ENCODE results near the gene ADD1.

The ADD1 gene

DNA sequence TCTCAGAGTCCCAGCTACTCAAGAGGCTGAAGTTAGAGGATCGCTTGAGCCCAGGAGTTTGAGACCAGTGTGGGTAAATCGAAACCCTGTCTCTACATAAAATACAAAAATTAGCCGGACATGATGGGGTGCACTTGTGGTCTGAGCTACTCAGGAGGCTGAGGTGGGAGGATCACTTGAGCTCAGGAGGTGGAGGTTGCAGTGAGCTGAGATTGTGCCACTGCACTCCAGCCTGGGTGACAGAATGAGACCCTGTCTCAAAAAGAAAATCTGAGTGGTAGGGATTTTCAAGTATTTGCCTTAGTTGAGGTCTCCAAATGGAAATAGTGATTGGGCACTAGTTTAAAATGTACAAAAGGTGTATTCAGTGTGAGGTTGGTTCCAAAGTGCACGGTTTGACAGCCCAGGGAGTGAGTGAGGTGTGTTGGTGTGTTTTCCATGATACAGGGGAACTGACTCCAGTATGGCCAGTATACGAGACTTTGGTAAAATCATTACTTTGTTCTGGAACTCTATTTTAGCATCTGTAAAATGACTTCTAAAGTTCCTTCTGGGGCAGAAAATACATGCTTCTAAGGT is 13.8 kb downstream of the ADD1 start:
- TF ChIP-seq, protein P1, sequence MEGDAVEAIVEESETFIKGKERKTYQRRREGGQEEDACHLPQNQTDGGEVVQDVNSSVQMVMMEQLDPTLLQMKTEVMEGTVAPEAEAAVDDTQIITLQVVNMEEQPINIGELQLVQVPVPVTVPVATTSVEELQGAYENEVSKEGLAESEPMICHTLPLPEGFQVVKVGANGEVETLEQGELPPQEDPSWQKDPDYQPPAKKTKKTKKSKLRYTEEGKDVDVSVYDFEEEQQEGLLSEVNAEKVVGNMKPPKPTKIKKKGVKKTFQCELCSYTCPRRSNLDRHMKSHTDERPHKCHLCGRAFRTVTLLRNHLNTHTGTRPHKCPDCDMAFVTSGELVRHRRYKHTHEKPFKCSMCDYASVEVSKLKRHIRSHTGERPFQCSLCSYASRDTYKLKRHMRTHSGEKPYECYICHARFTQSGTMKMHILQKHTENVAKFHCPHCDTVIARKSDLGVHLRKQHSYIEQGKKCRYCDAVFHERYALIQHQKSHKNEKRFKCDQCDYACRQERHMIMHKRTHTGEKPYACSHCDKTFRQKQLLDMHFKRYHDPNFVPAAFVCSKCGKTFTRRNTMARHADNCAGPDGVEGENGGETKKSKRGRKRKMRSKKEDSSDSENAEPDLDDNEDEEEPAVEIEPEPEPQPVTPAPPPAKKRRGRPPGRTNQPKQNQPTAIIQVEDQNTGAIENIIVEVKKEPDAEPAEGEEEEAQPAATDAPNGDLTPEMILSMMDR (IDR thresholded peaks at IDR 0.05; ENCODE audit: low read depth, low read length, missing control alignments), result no peak
- DNase-seq (ENCODE audit: extremely low read depth, low read depth), result no peak
- H3K4me3 ChIP-seq (replicated peaks; ENCODE audit: low read depth, low read length), result no peak overlapping the region

DNA sequence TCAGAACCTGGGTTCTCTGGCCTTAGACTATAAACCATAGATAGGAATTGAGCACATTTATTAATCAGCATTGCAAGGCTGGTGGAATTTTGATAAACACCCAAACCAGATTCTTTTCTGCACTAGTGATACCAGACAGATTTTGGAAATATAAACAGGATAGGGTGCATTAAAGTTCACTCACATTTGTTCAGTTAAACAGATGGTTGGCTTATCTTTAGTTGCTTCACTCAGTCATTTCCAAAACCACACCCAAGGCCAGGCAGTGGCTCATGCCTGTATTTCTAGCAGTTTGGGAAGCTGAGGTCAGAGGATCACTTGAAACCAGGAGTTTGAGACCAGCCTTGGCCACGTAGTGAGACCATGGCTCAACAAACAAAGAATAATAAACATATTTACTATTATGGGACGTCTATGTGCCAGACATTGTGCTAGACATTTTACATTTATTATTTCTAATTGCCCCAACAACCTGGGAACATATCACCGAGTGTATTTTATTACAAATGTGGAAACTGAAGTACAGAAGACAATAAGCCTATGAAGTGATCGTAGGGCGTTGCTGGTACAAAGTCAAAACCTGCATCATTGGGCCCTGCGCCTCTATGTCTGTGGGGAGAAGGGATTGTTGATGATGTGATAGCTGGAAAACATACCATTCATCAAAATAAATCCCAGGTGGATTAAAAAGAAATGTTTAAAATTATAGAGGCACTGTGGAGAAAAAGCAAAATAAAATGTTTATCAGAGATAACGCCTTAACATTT is 15.0 kb downstream of the ADD1 start:
- TF ChIP-seq, protein P1 (IDR thresholded peaks at IDR 0.05; ENCODE audit: low read depth, low read length, missing control alignments), result no peak
- H3K4me3 ChIP-seq (replicated peaks; ENCODE audit: low read depth, low read length), result no peak overlapping the region
- no peak for DNase-seq (ENCODE audit: extremely low read depth, low read depth)

DNA sequence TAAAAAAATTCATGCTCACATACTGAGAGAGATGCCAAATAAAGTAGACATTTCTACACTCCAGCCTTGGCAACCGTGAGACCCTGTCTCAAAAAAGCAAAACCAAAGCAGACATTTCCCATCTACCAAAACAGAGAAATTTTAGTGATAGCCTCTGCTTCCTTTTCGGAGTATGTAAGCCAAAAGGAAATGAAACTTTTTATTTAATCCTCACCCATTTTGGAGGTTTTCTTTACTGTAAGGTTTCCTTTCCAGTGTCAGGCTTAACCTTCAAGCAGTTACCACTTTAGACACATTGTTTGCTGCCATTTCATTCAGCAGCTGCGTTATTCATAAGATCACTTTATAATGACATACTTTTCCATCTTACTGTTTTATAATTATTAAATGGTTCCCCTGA is 15.9 kb downstream of the ADD1 start:
- DNase-seq (ENCODE audit: extremely low read depth, low read depth), result no peak
- no peak overlapping the region for H3K4me3 ChIP-seq (replicated peaks; ENCODE audit: low read depth, low read length)
- TF ChIP-seq, protein P1 (IDR thresholded peaks at IDR 0.05; ENCODE audit: low read depth, low read length, missing control alignments), result no peak

DNA sequence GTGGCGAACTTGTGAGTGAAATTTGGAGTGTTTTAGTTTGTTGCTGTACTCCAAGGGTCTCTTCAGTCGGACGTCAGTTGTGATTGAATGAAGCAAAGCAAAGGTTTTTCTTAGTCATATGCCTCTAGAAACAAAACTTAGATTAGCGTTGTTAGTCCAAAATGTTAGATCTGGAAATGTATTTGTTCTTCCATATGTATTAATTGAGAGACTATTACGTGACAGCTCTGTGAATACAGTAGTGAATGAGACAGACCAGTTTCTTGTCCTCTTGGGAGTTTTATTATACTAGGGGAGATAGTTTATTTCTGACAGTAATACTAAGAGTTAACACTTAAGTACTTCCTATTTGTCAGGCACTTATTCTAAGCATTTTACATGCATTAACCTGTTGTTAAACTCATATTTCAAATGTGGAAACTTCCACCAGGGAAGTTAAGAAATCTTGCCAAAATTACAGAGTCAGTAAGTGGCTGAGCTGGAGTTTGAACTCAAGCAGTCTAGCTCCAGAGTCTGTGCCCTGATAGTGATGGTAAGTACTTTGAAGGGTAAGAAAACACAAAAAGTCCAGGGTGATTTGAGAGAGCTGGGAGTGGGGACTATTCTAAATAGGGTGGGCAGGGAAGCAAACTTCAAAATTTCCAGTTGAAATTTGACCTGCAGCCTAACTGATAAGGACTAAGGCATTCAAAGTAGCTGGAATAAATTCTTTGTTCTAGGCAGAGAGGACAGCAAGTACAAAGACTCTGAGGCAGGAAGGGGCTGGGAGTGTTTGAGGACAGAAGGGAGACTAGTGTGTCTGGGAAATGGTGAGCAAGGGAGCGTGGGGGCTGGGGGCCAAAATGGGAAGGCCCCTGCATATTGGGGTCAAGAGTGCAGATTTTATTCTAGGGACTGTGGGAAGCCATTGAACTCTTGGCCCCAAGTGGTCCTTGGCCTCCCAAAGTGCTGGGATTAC is 17.0 kb downstream of the ADD1 start:
- DNase-seq (ENCODE audit: extremely low read depth, low read depth), result no peak
- TF ChIP-seq, protein P1 (IDR thresholded peaks at IDR 0.05; ENCODE audit: low read depth, low read length, missing control alignments), result no peak
- H3K4me3 ChIP-seq (replicated peaks; ENCODE audit: low read depth, low read length), result no peak overlapping the region

DNA sequence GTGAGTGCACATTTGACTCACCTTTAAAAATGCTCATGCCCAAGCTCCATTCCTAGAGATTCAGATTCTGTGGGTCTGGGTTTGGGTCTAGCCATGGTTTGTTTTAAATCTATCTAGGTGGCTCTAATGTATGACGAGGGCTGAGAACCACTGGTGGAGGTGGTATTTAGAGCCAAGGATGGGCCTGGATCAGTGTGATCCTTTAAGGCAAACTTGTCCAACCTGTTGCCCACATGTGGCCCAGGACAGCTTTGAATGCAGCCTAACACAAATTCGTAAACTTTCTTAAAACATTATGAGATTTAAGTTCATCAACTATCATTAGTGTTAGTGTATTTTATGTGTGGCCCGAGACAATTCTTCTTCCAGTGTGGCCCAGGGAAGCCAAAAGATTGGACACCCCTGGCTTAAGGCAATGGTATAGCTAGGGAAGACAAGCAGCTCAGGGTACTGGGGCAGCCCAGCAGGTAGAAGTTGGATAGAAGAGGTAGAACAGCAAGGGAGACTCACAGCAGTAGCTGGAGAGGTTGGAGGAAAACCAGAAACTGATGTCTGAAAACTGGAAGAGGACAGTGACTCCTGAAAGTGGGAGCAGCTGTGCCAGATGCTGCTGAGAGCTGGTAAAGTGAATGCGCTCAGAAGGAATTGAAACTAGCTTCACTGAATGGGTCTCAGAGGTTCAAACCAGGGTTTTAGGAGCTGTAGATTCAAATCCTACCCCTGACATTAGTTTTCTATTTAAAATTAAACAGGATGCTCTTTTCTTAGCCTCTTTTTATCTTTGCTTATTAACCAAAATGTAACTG is 18.2 kb downstream of the ADD1 start:
- DNase-seq (ENCODE audit: extremely low read depth, low read depth), result no peak
- H3K4me3 ChIP-seq (replicated peaks; ENCODE audit: low read depth, low read length), result no peak overlapping the region
- TF ChIP-seq, protein P1 (IDR thresholded peaks at IDR 0.05; ENCODE audit: low read depth, low read length, missing control alignments), result no peak

DNA sequence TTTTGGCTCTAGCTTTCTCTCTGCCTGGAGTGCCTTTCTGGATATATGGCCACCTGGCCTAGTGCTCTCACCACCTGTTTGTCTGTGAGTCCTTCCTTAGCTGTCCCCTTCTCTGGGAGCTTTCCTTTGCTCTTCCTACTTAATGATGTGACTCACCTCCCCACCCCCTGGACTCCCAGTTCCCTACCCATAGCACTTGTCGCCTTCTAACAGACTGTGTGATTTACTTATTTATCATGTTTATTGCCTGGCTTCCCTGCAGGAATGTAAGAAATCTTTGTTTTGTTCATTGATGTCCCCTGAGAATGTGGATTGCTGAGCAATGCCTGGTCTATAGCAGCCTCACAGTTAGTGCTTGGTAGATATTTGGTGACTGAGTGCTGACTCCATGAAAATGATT is 18.9 kb downstream of the ADD1 start:
- no peak for DNase-seq (ENCODE audit: extremely low read depth, low read depth)
- H3K4me3 ChIP-seq (replicated peaks; ENCODE audit: low read depth, low read length), result no peak overlapping the region
- TF ChIP-seq, protein P1 (IDR thresholded peaks at IDR 0.05; ENCODE audit: low read depth, low read length, missing control alignments), result no peak

Measured in HFF-Myc (cell line).